AG10803 (cell line): ENCODE data around the gene MRGPRG.
A peak's percentile ranks its signal among the peaks of the same experiment; 100 is the strongest.
"Not testable (repeated sequence)": the region's sequence is repeated elsewhere in the genome, so short reads cannot be mapped to it uniquely, and the experiment has no call there.

Experiments
- DNase-seq: peaks from one replicate; pipeline ENCODE4 v3.0.0; 2010; ENCODE audit warnings: low read depth
- H3K4me3 ChIP-seq: 2 replicates; pipeline ENCODE4 v1.5.1; 2011; ENCODE audit warnings: mild to moderate bottlenecking, low read length, control low read depth
- TF ChIP-seq, protein P1 (sequence below): conservative IDR thresholded peaks from 2 replicates; pipeline ENCODE4 v1.5.1; 2011; ENCODE audit warnings: mild to moderate bottlenecking, low read length, control low read depth, inconsistent platforms

Gene MRGPRG

DNA sequence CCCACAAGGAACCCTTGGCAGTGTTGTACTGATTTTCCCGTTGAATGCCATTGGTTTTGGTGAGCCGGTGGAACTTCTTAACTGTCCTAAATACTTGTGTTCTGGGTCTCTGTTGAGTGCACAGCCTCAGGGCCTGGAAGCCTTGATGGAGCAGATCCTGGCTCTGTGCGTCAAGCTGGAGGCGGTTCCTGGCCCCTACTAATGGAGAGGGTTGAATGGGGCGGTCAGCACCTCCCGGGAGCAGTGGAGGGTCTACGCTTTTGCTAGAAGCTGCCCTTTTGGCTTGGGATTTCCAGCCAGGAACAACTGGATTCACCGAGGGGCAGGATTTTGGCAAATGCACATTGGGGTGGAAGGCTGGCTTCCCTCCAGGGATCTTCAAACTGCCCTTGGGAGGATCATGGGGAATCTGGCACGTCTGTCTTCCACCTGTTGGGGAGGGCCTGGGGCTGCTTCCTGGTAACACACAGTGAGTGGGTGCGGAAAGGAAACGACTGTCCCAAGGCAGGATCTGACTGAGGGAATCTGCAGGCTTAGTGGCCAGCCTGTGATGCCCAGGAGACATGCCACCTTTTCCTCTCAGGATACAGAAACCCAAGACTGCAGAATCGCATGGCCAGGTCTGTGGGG is 46.6 kb downstream of the MRGPRG start:
- DNase-seq: no peak
- TF ChIP-seq, protein P1, sequence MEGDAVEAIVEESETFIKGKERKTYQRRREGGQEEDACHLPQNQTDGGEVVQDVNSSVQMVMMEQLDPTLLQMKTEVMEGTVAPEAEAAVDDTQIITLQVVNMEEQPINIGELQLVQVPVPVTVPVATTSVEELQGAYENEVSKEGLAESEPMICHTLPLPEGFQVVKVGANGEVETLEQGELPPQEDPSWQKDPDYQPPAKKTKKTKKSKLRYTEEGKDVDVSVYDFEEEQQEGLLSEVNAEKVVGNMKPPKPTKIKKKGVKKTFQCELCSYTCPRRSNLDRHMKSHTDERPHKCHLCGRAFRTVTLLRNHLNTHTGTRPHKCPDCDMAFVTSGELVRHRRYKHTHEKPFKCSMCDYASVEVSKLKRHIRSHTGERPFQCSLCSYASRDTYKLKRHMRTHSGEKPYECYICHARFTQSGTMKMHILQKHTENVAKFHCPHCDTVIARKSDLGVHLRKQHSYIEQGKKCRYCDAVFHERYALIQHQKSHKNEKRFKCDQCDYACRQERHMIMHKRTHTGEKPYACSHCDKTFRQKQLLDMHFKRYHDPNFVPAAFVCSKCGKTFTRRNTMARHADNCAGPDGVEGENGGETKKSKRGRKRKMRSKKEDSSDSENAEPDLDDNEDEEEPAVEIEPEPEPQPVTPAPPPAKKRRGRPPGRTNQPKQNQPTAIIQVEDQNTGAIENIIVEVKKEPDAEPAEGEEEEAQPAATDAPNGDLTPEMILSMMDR: no peak
- H3K4me3 ChIP-seq: no peak overlapping the region

DNA sequence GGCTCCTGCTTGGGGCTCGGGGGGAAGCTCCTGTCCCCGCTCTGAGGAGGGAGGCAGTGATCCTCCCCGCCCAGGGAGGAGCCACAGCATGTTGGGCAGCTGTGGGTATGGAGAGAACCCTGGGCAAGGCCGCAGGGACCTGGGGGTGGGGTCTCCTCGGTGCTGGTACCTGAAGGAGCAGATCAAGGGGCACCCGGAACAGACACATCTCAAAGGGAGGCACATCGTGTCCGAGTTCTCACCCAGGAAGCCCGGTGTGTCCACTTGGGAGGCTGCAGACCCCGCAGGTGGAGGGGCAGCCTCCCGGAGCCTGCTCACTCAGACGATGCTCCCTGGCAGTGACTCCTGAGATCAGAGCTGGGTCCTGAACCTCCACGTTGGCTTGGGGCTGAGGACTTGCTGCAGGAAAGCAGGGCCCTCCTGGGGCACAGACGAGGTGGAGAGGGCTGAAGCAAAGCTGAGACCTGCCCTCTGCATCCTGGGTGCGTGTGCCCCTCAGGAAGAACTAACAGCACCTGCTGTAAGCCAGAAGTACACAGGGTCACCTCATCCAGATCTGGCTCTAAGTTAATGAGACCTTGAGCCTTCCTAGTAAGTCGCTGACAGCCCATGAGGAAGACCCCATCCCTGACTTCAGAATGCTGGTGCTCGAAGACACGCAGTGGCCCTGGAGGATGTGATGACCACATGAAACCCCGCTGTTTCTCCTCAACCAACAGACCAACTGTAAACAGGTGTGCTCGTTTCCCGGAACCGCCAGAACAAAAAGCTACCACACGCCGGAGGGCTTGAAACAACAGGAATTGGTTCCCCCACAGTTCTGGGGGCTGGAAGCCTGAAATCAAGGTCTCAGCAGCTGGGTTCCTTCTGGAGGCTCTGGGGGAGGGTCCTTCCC is 47.6 kb downstream of the MRGPRG start:
- TF ChIP-seq, protein P1: no peak
- no peak for DNase-seq
- no peak overlapping the region for H3K4me3 ChIP-seq

DNA sequence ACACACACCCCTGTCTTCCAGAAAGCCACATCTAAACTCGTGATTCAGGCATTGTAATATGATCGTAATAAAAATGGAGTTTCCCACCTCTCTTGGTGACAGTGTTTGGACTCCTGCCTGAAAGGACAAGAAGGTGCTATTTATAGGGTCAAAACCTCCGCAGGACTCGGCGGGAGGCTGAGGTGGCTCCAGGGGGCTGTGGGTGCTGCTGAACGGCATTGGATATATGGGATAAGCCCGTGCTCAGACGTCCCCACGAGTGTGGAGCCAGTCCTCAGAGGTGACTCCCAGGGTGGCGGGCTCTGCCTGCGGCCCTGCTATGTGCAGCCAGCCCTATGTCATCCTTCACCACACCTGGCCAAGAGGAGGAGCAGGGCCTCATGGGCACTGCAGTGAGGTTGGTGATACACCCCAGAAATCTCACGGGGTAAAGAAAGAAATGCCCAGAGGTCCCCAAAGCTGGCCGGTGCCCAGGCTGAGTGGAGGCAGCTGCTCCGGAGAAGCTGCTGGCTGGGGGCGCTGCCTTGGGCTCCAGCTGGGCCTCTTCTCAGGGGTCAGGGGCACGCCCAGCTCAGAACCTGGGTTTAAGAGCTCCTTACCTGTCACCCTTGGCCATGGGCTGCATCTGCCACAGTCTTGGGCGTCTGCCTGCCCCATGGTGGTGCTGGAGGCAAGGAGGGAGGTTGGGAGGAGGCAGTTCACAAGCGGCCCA is 48.4 kb downstream of the MRGPRG start:
- TF ChIP-seq, protein P1: no peak
- DNase-seq: no peak
- no peak overlapping the region; the same call in 1 of the 2 replicates for H3K4me3 ChIP-seq

DNA sequence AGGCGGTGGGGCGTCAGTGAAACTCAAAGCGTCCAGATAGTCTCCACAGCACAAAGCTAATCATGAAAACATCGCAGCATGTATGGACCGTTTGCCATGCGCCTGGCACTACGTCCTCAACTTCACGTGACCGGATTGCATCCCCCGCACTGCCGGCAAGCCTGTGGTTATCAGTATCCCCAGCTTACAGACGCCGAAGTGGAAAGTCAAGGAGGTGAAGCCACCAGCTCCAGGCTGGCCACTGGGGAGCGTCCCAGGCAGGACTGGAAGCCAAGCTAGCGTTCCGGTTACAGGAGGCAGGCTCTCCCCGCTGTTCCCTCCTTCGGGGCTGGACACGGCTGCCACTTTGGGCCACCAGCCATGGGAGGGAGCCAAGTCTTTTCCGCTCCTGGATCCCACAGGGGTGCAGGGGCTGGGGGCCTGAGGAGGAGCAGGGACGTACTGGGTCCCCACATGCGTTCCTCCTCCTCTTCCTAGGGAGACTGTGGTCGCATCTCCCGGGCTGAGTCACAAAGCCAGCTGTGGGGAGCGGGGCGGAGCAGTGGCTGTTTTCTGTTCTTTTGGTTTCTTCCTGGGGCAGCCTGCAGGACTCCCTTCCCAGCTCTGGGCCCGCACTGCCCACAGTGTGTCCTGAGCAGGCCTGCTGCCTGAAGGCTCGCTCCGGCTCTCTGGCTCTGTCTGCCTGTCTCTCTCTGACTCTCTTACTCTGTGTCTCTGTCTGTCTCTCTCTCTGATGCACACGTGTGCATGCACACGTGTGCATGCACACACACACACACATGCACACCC is 49.2 kb downstream of the MRGPRG start:
- TF ChIP-seq, protein P1: peak; percentile 25
- H3K4me3 ChIP-seq: peak overlapping the region; percentile 63
- DNase-seq: peak; percentile 72

DNA sequence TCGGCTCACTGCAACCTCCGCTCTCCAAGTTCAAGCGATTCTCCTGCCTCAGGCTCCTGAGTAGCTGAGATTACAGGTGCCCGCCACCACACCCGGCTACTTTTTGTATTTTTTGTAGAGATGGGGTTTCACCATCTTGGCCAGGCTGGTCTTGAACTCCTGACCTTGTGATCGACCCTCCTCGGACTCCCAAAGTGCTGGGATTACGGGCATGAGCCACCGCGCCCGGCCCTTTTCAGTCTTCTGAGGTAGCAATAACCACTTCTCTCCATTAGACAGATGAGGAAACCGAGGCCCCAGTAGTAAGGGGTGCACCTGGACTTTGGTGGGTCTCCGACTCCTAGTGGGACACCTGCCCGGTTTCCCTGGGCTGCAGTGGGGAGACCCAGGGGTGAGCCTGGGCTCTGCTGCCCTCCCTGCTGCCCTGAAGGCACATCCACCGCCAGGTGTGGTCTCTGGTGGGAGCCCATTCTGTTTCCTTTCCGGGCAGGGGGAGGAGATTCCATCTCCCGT is 49.8 kb downstream of the MRGPRG start:
- peak overlapping the region; percentile 63 for H3K4me3 ChIP-seq
- DNase-seq: not testable (repeated sequence)
